DOHH2 (cell line): ENCODE measurements around the gene IWS1.

Experiments
- CTCF ChIP-seq: fragments of 200-600 bp; sonication (generic); IDR thresholded peaks from one replicate; pipeline ENCODE4 v1.5.1; 2014; ENCODE audit warnings: antibody characterized with exemption, mild to moderate bottlenecking, low read depth, low read length; ENCODE audit not compliant: poor library complexity, severe bottlenecking
- EZH2phosphoT487 ChIP-seq: fragments of 200-600 bp; sonication (generic); IDR thresholded peaks from 2 replicates; pipeline ENCODE4 v1.6.1; 2017; ENCODE audit warnings: borderline replicate concordance, mild to moderate bottlenecking, antibody characterized with exemption, low read length, moderate library complexity, mixed read lengths

GRCh38 chr2:127471286-127471988 lies 54.9 kb downstream of the IWS1 start:
- TF ChIP-seq CTCF (no peak), EZH2phosphoT487 (no peak)
